ENCODE results near the gene IDH2.

- no peak for TF ChIP-seq CTCF (IDR thresholded peaks at IDR 0.05)
- peak; percentile 56 for TF ChIP-seq POLR2A (IDR thresholded peaks at IDR 0.05)
Observed at GRCh38 chr15:90103701-90104329, 1.5 kb upstream of the IDH2 start.
